Mesenchymal stem cell (in vitro differentiated cells and primary cell): Measurements from ENCODE around the gene TAF6L. TPM values are rescaled to one million over a fixed set of nuclear protein-coding genes. Genes with fewer than 3 reads are reported as not detected.

Source experiments
- DNase-seq: peaks from one replicate; pipeline ENCODE4 v3.0.0-alpha.2; 2013
- H2AFZ ChIP-seq: one replicate; pipeline ENCODE4 v1.6.1; 2013; ENCODE audit warnings: low read depth, mild to moderate bottlenecking, control low read depth, inconsistent platforms, low read length, moderate library complexity
- H2AK5ac ChIP-seq: 2 replicates; pipeline ENCODE4 v1.6.1; 2013; ENCODE audit warnings: low read length, moderate library complexity, mild to moderate bottlenecking, inconsistent platforms; ENCODE audit not compliant: severe bottlenecking
- H2BK120ac ChIP-seq: one replicate; pipeline ENCODE4 v1.6.1; 2013; ENCODE audit warnings: low read depth, mild to moderate bottlenecking, inconsistent platforms, low read length, moderate library complexity
- H2BK12ac ChIP-seq, 2 experiments: one replicate each; pipeline ENCODE4 v1.6.1; 2013; ENCODE audit warnings: inconsistent platforms in 2 of 2, low read length in 2 of 2, mild to moderate bottlenecking in 2 of 2, moderate library complexity in 2 of 2, control low read depth in 1 of 2
- H2BK15ac ChIP-seq: one replicate; pipeline ENCODE4 v1.6.1; 2013; ENCODE audit warnings: mild to moderate bottlenecking, low read depth, inconsistent platforms; ENCODE audit not compliant: poor library complexity, severe bottlenecking
- H2BK5ac ChIP-seq: 2 replicates; pipeline ENCODE4 v1.6.1; 2013; ENCODE audit warnings: low read depth, mild to moderate bottlenecking, low read length, control low read depth, inconsistent platforms; ENCODE audit not compliant: poor library complexity, severe bottlenecking
- H3K14ac ChIP-seq, 2 experiments: one replicate each; pipeline ENCODE4 v1.6.1; 2013; ENCODE audit warnings: inconsistent platforms in 2 of 2, low read length in 2 of 2, control low read depth in 1 of 2, mild to moderate bottlenecking in 1 of 2, moderate library complexity in 1 of 2
- H3K18ac ChIP-seq, 2 experiments: one replicate each; pipeline ENCODE4 v1.6.1; 2013; ENCODE audit warnings: inconsistent platforms in 2 of 2, low read length in 2 of 2, control low read depth in 1 of 2, low read depth in 1 of 2, mild to moderate bottlenecking in 1 of 2
- H3K23ac ChIP-seq, 2 experiments: one replicate each; pipeline ENCODE4 v1.6.1; 2013; ENCODE audit warnings: inconsistent platforms in 2 of 2, low read length in 2 of 2, mild to moderate bottlenecking in 2 of 2, moderate library complexity in 2 of 2, control low read depth in 1 of 2
- H3K27ac ChIP-seq: 2 replicates; pipeline ENCODE4 v1.5.1; 2013; ENCODE audit warnings: mild to moderate bottlenecking, moderate library complexity, low read length, control low read depth, inconsistent platforms; ENCODE audit not compliant: poor library complexity, severe bottlenecking
- H3K27me3 ChIP-seq, 2 experiments: 2 replicates each; pipeline versions ENCODE4 v1.6.1 to v1.7.0; 2013; ENCODE audit warnings: low read length in 2 of 2, mild to moderate bottlenecking in 2 of 2, moderate library complexity in 2 of 2, control low read depth in 1 of 2, inconsistent platforms in 1 of 2; ENCODE audit not compliant: control insufficient read depth in 1 of 2, insufficient read depth in 1 of 2
- H3K36me3 ChIP-seq, 2 experiments: 2 replicates each; pipeline versions ENCODE4 v1.6.1 to v1.7.0; 2013; ENCODE audit warnings: low read length in 2 of 2, control low read depth in 1 of 2, inconsistent platforms in 1 of 2, low read depth in 1 of 2, mild to moderate bottlenecking in 1 of 2; ENCODE audit not compliant: insufficient read depth in 2 of 2, control insufficient read depth in 1 of 2
- H3K4ac ChIP-seq, 2 experiments: one replicate each; pipeline ENCODE4 v1.6.1; 2013; ENCODE audit warnings: inconsistent platforms in 2 of 2, low read length in 2 of 2, mild to moderate bottlenecking in 2 of 2, moderate library complexity in 2 of 2, control low read depth in 1 of 2, low read depth in 1 of 2
- H3K4me1 ChIP-seq: 2 replicates; pipeline ENCODE4 v1.6.1; 2013; ENCODE audit warnings: low read depth, low read length, control low read depth; ENCODE audit not compliant: control insufficient read depth, insufficient read depth
- H3K4me2 ChIP-seq: 2 replicates; pipeline ENCODE4 v1.6.1; 2013; ENCODE audit warnings: low read length, mild to moderate bottlenecking, inconsistent platforms; ENCODE audit not compliant: poor library complexity, severe bottlenecking
- H3K4me3 ChIP-seq, 2 experiments: 2 replicates each; pipeline versions ENCODE4 v1.5.1 to v1.7.0; 2013; ENCODE audit warnings: low read length in 2 of 2, mild to moderate bottlenecking in 2 of 2, control low read depth in 1 of 2, low read depth in 1 of 2; ENCODE audit not compliant: insufficient read depth in 1 of 2
- H3K79me1 ChIP-seq: replicated peaks from 2 replicates; pipeline ENCODE4 v1.6.1; 2013; ENCODE audit warnings: mild to moderate bottlenecking, control low read depth, low read length, inconsistent platforms; ENCODE audit not compliant: poor library complexity, severe bottlenecking
- H3K9ac ChIP-seq: 2 replicates; pipeline ENCODE4 v1.7.0; 2013; ENCODE audit warnings: mild to moderate bottlenecking, low read length, moderate library complexity
- H3K9me3 ChIP-seq: 2 replicates; pipeline ENCODE4 v1.7.0; 2013; ENCODE audit warnings: mild to moderate bottlenecking, low read length; ENCODE audit not compliant: control insufficient read depth
- H4K8ac ChIP-seq: one replicate; pipeline ENCODE4 v1.6.1; 2013; ENCODE audit warnings: inconsistent platforms, mild to moderate bottlenecking, low read length, moderate library complexity
- H4K91ac ChIP-seq: one replicate; pipeline ENCODE4 v1.6.1; 2013; ENCODE audit warnings: mild to moderate bottlenecking, low read length, inconsistent platforms
- WGBS: methylation state at CpG from one replicate; pipeline ENCODE4 v1.1.7; 2013; ENCODE audit warnings: mixed read lengths; 5-methylcytosine and 5-hydroxymethylcytosine counted together
- polyA plus RNA-seq, 2 experiments: library from polyadenylated mRNA; stranded (reverse); fragments of 200-250 nt; gene quantifications; one replicate each; pipeline ENCODE4 v1.2.3, GENCODE V29; 2013

The TAF6L gene
- 7.6 TPM for polyA plus RNA-seq (2013, experiment 1 of 2)
- 7.9 TPM for polyA plus RNA-seq (2013, experiment 2 of 2)

- peak within 1 kb of the TSS; percentile 96 for H4K91ac ChIP-seq
Measured at GRCh38 chr11:62771144-62772021, at the start of gene TAF6L. Gene TAF6L (plus strand): TSS chr11:62771396. CDS start chr11:62775784, 4,388 bp downstream.

GRCh38 chr11:62721994-62722393 lies 49.2 kb upstream of the TAF6L start:
- H3K27me3 ChIP-seq = no peaks in the 10 kb centered on the region
- no peak overlapping the region for H2BK120ac ChIP-seq
- DNase-seq = peak; percentile 67
- H4K8ac ChIP-seq = peak overlapping the region; percentile 61
- H3K4ac ChIP-seq = no peak overlapping the region
- H3K4me2 ChIP-seq = no peak overlapping the region
- peak overlapping the region; percentile 30 for H3K27ac ChIP-seq
- H3K4me1 ChIP-seq = peaks cover 4% of the 10 kb centered on the region
- WGBS = 70% methylated on average over 7 of the region's 7 CpGs
- no peak overlapping the region for H2AFZ ChIP-seq
- no peak overlapping the region for H4K91ac ChIP-seq
- no peak overlapping the region for H2AK5ac ChIP-seq
- H3K4me3 ChIP-seq = no peak overlapping the region
- no peak overlapping the region for H3K23ac ChIP-seq
- H3K9me3 ChIP-seq = no peaks in the 10 kb centered on the region
- no peak overlapping the region for H2BK15ac ChIP-seq
- H3K18ac ChIP-seq = no peak overlapping the region
- H3K36me3 ChIP-seq = peaks cover 37 to 72% of the 10 kb centered on the region in 2 experiments
- H3K14ac ChIP-seq = no peak overlapping the region
- peaks cover 7% of the 10 kb centered on the region for H3K79me1 ChIP-seq
- no peak overlapping the region for H2BK5ac ChIP-seq
- H3K9ac ChIP-seq = peak overlapping the region; percentile 35
- no peak overlapping the region for H2BK12ac ChIP-seq

More at GRCh38 chr11:62771144-62772021, at the start of gene TAF6L:
- Histone ChIP-seq H2BK120ac (no peak within 1 kb of the TSS), H3K4me1 (peaks cover 6% of the 10 kb centered on the region), H3K18ac (peak within 1 kb of the TSS; percentile 92 to 95), H3K27ac (peak within 1 kb of the TSS; percentile 86), H3K27me3 (no peaks in the 10 kb centered on the region), H2BK12ac (peak within 1 kb of the TSS; percentile 9 to 45), H3K4me3 (peak within 1 kb of the TSS; percentile 70 to 90), H3K4me2 (peak within 1 kb of the TSS; percentile 66), H2AK5ac (peak within 1 kb of the TSS; percentile 30), H2AFZ (peak within 1 kb of the TSS; percentile 75), H3K14ac (peak within 1 kb of the TSS in 1 of 2 experiments; percentile 89), H3K9ac (peak within 1 kb of the TSS; percentile 91), H2BK5ac (no peak within 1 kb of the TSS), H3K36me3 (peaks cover 24 to 39% of the 10 kb centered on the region in 2 experiments), H3K23ac (no peak within 1 kb of the TSS), H3K9me3 (no peaks in the 10 kb centered on the region), H2BK15ac (peak within 1 kb of the TSS; percentile 98), H3K79me1 (peaks cover 17% of the 10 kb centered on the region), H3K4ac (peak within 1 kb of the TSS; percentile 79 to 87), H4K8ac (peak within 1 kb of the TSS; percentile 91)
- WGBS = 1% methylated on average over 49 of the region's 60 CpGs
- peak; percentile 99 for DNase-seq

- no peak overlapping the region for H3K23ac ChIP-seq
Measured at GRCh38 chr11:62724171-62724570, 47.0 kb upstream of the TAF6L start.

GRCh38 chr11:62725646-62726045 lies 45.5 kb upstream of the TAF6L start:
- no peaks in the 10 kb centered on the region for H3K27me3 ChIP-seq
- H3K79me1 ChIP-seq = peaks cover 4% of the 10 kb centered on the region
- H2AFZ ChIP-seq = no peak overlapping the region
- no peak overlapping the region for H3K4ac ChIP-seq
- peak overlapping the region; percentile 23 for H3K27ac ChIP-seq
- H2AK5ac ChIP-seq = no peak overlapping the region
- H3K9ac ChIP-seq = peak overlapping the region; percentile 98
- WGBS = under 1% methylated on average over 7 of the region's 7 CpGs
- peaks cover 9% of the 10 kb centered on the region for H3K4me1 ChIP-seq
- peak overlapping the region; percentile 87 for H3K4me2 ChIP-seq
- no peak overlapping the region for H4K8ac ChIP-seq
- no peak overlapping the region for H2BK120ac ChIP-seq
- H3K4me3 ChIP-seq = peak overlapping the region in 1 of 2 experiments; percentile 100
- no peak overlapping the region for H3K14ac ChIP-seq
- H3K9me3 ChIP-seq = no peaks in the 10 kb centered on the region
- H2BK15ac ChIP-seq = no peak overlapping the region
- no peak overlapping the region for H4K91ac ChIP-seq
- no peak overlapping the region for H2BK12ac ChIP-seq
- no peak overlapping the region for H3K23ac ChIP-seq
- no peak for DNase-seq
- peaks cover 12 to 36% of the 10 kb centered on the region in 2 experiments for H3K36me3 ChIP-seq
- H2BK5ac ChIP-seq = no peak overlapping the region
- H3K18ac ChIP-seq = no peak overlapping the region

More at GRCh38 chr11:62724171-62724570, 47.0 kb upstream of the TAF6L start:
- H2BK120ac ChIP-seq = no peak overlapping the region
- H3K4ac ChIP-seq = no peak overlapping the region
- H2BK12ac ChIP-seq = no peak overlapping the region
- DNase-seq = no peak
- H3K9me3 ChIP-seq = no peaks in the 10 kb centered on the region
- no peak overlapping the region for H2AFZ ChIP-seq
- H3K4me3 ChIP-seq = peak overlapping the region in 1 of 2 experiments; percentile 100
- H3K27me3 ChIP-seq = no peaks in the 10 kb centered on the region
- H2AK5ac ChIP-seq = no peak overlapping the region
- H3K79me1 ChIP-seq = peaks cover 4% of the 10 kb centered on the region
- no peak overlapping the region for H3K27ac ChIP-seq
- peak overlapping the region in 1 of 2 experiments; percentile 15 for H3K14ac ChIP-seq
- no peak overlapping the region for H2BK5ac ChIP-seq
- H3K9ac ChIP-seq = peak overlapping the region; percentile 98
- H3K4me2 ChIP-seq = peak overlapping the region; percentile 50
- peaks cover 4% of the 10 kb centered on the region for H3K4me1 ChIP-seq
- 87% methylated on average over 8 of the region's 8 CpGs for WGBS
- peaks cover 23 to 51% of the 10 kb centered on the region in 2 experiments for H3K36me3 ChIP-seq
- no peak overlapping the region for H4K91ac ChIP-seq
- H4K8ac ChIP-seq = no peak overlapping the region
- no peak overlapping the region for H2BK15ac ChIP-seq
- H3K18ac ChIP-seq = no peak overlapping the region
